CD4-positive, alpha-beta T cell (primary cell): ENCODE results near the gene PRPF18. TPM values are rescaled to one million over a fixed set of nuclear protein-coding genes. Genes with fewer than 3 reads are reported as not detected.

Experiments used
- ATAC-seq: fragments of 200-7000 bp; cut with Tn5 transposase; one replicate; pipeline ENCODE4 v1.10.0; 2022; ENCODE audit warnings: mild to moderate bottlenecking; ENCODE audit not compliant: poor library complexity
- CTCF ChIA-PET: fragments of 350-600 bp; sonication (Branson Sonifier 250); formaldehyde crosslinking; loops from one replicate; lab custom pipeline; 2021; ENCODE audit warnings: antibody characterized with exemption, inconsistent platforms; lab: Charles Lee
- POLR2A ChIA-PET: fragments of 350-600 bp; sonication (Branson Sonifier 250); formaldehyde crosslinking; loops from one replicate; lab custom pipeline; 2021; ENCODE audit warnings: antibody characterized with exemption, inconsistent platforms; lab: Charles Lee
- DNase-seq, 14 experiments: peaks; one replicate each; pipeline ENCODE4 v3.0.0-alpha.2; 2013 to 2020; ENCODE audit warnings: mixed read lengths in 2 of 14
- H3K27ac ChIP-seq, 2 donors: one replicate each; pipeline versions ENCODE4 v1.5.1 to v1.7.0; 2013; ENCODE audit warnings: low read length in 2 of 2, low read depth in 1 of 2, mild to moderate bottlenecking in 1 of 2
- H3K27me3 ChIP-seq, 2 experiments: 1 replicate in 1 of 2; 2 replicates in 1 of 2; pipeline versions ENCODE4 v1.6.1 to v1.7.0; 2013; ENCODE audit warnings: low read length in 2 of 2, control low read depth in 1 of 2, mild to moderate bottlenecking in 1 of 2, moderate library complexity in 1 of 2; ENCODE audit not compliant: insufficient read depth in 2 of 2, control insufficient read depth in 1 of 2
- H3K36me3 ChIP-seq: one replicate; pipeline ENCODE4 v1.6.1; 2013; ENCODE audit warnings: low read length, control low read depth; ENCODE audit not compliant: insufficient read depth
- H3K4me1 ChIP-seq: one replicate; pipeline ENCODE4 v1.6.1; 2013; ENCODE audit warnings: low read length, control low read depth; ENCODE audit not compliant: insufficient read depth
- H3K4me3 ChIP-seq: one replicate; pipeline ENCODE4 v1.5.1; 2013; ENCODE audit warnings: mild to moderate bottlenecking, low read length, moderate library complexity
- H3K9me3 ChIP-seq, 2 experiments: 1 replicate in 1 of 2; 2 replicates in 1 of 2; pipeline versions ENCODE4 v1.6.1 to v1.7.0; 2013; ENCODE audit warnings: low read length in 2 of 2, mild to moderate bottlenecking in 2 of 2, control low read depth in 1 of 2, moderate library complexity in 1 of 2; ENCODE audit not compliant: control insufficient read depth in 1 of 2, insufficient read depth in 1 of 2
- H3K27ac Mint-ChIP-seq: one replicate; pipeline ENCODE4 v1.8.0; 2020; ENCODE audit warnings: mixed read lengths
- H3K27me3 Mint-ChIP-seq: one replicate; pipeline ENCODE4 v1.8.0; 2021; ENCODE audit warnings: mixed read lengths
- H3K36me3 Mint-ChIP-seq: one replicate; pipeline ENCODE4 v1.8.0; 2021; ENCODE audit warnings: low read depth, mixed read lengths
- H3K4me1 Mint-ChIP-seq: one replicate; pipeline ENCODE4 v1.8.0; 2021; ENCODE audit warnings: low read depth, mixed read lengths
- H3K4me3 Mint-ChIP-seq: one replicate; pipeline ENCODE4 v1.8.0; 2020; ENCODE audit warnings: mild to moderate bottlenecking, mixed read lengths
- H3K9me3 Mint-ChIP-seq: one replicate; pipeline ENCODE4 v1.8.0; 2020; ENCODE audit warnings: mixed read lengths
- intact Hi-C, 2 experiments: fragments of 100-400 bp; cut with DNase I in 1 of 2; cut with micrococcal nuclease in 1 of 2; formaldehyde crosslinking; loops; one replicate each; pipeline versions ENCODE4 v1.15.1 to v1.9.0; 2023 to 2025; cut with DNase I, micrococcal nuclease
- total RNA-seq, 174 experiments: library from RNA in 2 of 174; stranded (reverse) in 2 of 174; gene quantifications; one replicate each; pipeline ENCODE4 v1.2.3 and lab custom pipeline; 2021 to 2026
- TF ChIP-seq, protein P1 (sequence below): fragments of 200-600 bp; IDR thresholded peaks from one replicate; pipeline ENCODE4 v1.8.0; 2022; ENCODE audit warnings: antibody characterized with exemption, mild to moderate bottlenecking

The PRPF18 gene
- total RNA-seq, 2 experiments from 2014 or later = 20.7 to 22.7 TPM

GRCh38 chr10:13604357-13605040 is 17.7 kb downstream of the PRPF18 start:
- Histone ChIP-seq H3K27me3 (no peaks in the 10 kb centered on the region), H3K9me3 (no peaks in the 10 kb centered on the region), H3K27ac (no peak overlapping the region), H3K4me3 (no peak overlapping the region), H3K4me1 (no peaks in the 10 kb centered on the region), H3K36me3 (peaks cover 60% of the 10 kb centered on the region)
- Mint-ChIP-seq H3K27me3 (no peaks in the 10 kb centered on the region), H3K9me3 (no peaks in the 10 kb centered on the region), H3K27ac (no peak overlapping the region), H3K4me3 (no peak overlapping the region), H3K4me1 (no peaks in the 10 kb centered on the region), H3K36me3 (peaks cover 94% of the 10 kb centered on the region)
- ATAC-seq (no peak), DNase-seq (no peak)
- intact Hi-C loops = no loop called here
- POLR2A ChIA-PET = interaction anchor here (1.1 kb wide), 1 partner anchor 17 kb away, joined by 3 read pairs; the partner anchor contains the start of gene PRPF18
- CTCF ChIA-PET = no interaction called here
- TF ChIP-seq, protein P1, sequence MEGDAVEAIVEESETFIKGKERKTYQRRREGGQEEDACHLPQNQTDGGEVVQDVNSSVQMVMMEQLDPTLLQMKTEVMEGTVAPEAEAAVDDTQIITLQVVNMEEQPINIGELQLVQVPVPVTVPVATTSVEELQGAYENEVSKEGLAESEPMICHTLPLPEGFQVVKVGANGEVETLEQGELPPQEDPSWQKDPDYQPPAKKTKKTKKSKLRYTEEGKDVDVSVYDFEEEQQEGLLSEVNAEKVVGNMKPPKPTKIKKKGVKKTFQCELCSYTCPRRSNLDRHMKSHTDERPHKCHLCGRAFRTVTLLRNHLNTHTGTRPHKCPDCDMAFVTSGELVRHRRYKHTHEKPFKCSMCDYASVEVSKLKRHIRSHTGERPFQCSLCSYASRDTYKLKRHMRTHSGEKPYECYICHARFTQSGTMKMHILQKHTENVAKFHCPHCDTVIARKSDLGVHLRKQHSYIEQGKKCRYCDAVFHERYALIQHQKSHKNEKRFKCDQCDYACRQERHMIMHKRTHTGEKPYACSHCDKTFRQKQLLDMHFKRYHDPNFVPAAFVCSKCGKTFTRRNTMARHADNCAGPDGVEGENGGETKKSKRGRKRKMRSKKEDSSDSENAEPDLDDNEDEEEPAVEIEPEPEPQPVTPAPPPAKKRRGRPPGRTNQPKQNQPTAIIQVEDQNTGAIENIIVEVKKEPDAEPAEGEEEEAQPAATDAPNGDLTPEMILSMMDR = no peak

DNA sequence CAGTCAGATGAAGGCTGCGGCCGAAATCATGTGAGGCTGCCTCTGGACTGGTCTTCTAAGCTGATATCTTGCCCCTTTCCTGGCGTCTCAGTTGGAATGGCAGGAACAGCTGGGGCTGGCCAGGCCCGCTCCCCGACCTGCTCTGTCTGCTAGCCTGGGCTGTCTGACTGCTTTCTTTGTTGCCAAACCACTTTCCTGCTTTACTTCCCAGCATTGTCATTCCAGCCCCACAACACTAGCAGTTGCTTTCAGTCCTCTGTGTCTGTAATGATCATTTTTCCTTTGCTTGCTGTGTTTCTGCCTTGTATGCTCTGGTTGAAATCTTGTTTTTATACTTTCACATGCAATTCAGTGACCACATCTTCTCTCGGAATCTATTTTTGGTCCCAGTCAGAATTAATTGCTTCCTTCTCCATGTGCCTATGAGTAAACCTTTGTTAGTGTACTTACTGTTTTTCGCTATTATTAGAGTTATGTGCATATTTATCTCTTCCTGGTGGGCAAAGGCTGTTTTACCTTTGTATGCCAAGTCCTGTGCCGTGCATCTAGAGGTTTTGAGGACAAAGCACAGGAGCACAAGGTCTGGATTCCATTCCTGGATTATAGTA is 21.6 kb downstream of the PRPF18 start:
- H3K27me3 Mint-ChIP-seq = no peaks in the 10 kb centered on the region
- Histone ChIP-seq H3K36me3 (peaks cover 79% of the 10 kb centered on the region), H3K4me3 (no peak overlapping the region), H3K27me3 (no peaks in the 10 kb centered on the region), H3K9me3 (no peaks in the 10 kb centered on the region), H3K4me1 (no peaks in the 10 kb centered on the region), H3K27ac (no peak overlapping the region)
- peaks cover 95% of the 10 kb centered on the region for H3K36me3 Mint-ChIP-seq
- TF ChIP-seq, protein P1 = no peak
- no peak overlapping the region for H3K4me3 Mint-ChIP-seq
- no peak for DNase-seq
- no peaks in the 10 kb centered on the region for H3K9me3 Mint-ChIP-seq
- no peak overlapping the region for H3K27ac Mint-ChIP-seq
- intact Hi-C loops = no loop called here
- POLR2A ChIA-PET = no interaction called here
- CTCF ChIA-PET = no interaction called here
- H3K4me1 Mint-ChIP-seq = no peaks in the 10 kb centered on the region
- ATAC-seq = no peak

GRCh38 chr10:13612654-13613373 is 26.0 kb downstream of the PRPF18 start:
- Histone ChIP-seq H3K4me3 (no peak overlapping the region), H3K27me3 (no peaks in the 10 kb centered on the region), H3K27ac (no peak overlapping the region), H3K9me3 (no peaks in the 10 kb centered on the region), H3K36me3 (peaks cover 89% of the 10 kb centered on the region), H3K4me1 (no peaks in the 10 kb centered on the region)
- Mint-ChIP-seq H3K4me1 (no peaks in the 10 kb centered on the region), H3K4me3 (no peak overlapping the region), H3K27ac (no peak overlapping the region), H3K36me3 (peaks cover 100% of the 10 kb centered on the region), H3K9me3 (no peaks in the 10 kb centered on the region), H3K27me3 (no peaks in the 10 kb centered on the region)
- ChIA-PET CTCF (no interaction called here), POLR2A (interaction anchor here (1.0 kb wide), 1 partner anchor 7 kb away, joined by 3 read pairs; no protein-coding TSS in a partner anchor)
- no peak for ATAC-seq
- TF ChIP-seq, protein P1 = no peak
- DNase-seq = no peak
- intact Hi-C loops = no loop called here
